NT2/D1 (cell line): ENCODE measurements around the gene VAMP5.

ENCODE experiments used
- DNase-seq: peaks from one replicate; pipeline ENCODE4 v3.0.0-alpha.2; 2011; ENCODE audit warnings: low read depth, low spot score
- H3K27me3 ChIP-seq: 2 replicates; pipeline ENCODE4 v1.6.0; 2011; ENCODE audit warnings: mild to moderate bottlenecking; ENCODE audit not compliant: insufficient read length, insufficient read depth
- H3K36me3 ChIP-seq: 2 replicates; pipeline ENCODE4 v1.6.1; 2011; ENCODE audit warnings: mild to moderate bottlenecking, low read length, mixed read lengths; ENCODE audit not compliant: insufficient read depth, insufficient read length
- H3K4me1 ChIP-seq: 2 replicates; pipeline ENCODE4 v1.5.1; 2011; ENCODE audit not compliant: insufficient read depth, insufficient read length
- H3K4me3 ChIP-seq: 2 replicates; pipeline ENCODE4 v1.5.1; 2011; ENCODE audit warnings: low read depth; ENCODE audit not compliant: insufficient read length
- H3K9ac ChIP-seq: 2 replicates; pipeline ENCODE4 v1.6.0; 2011; ENCODE audit warnings: low read depth; ENCODE audit not compliant: insufficient read length
- H3K9me3 ChIP-seq: 2 replicates; pipeline ENCODE4 v1.5.1; 2011; ENCODE audit warnings: mild to moderate bottlenecking, low read length; ENCODE audit not compliant: insufficient read depth
- SUZ12 ChIP-seq: IDR thresholded peaks from 2 replicates; pipeline ENCODE4 v1.6.1; 2011; ENCODE audit not compliant: insufficient read length, insufficient read depth; ENCODE audit errors: extremely low read depth
- YY1 ChIP-seq: IDR thresholded peaks from 2 replicates; pipeline ENCODE4 v1.6.1; 2011; ENCODE audit not compliant: insufficient read length, insufficient read depth
- ZNF274 ChIP-seq: IDR thresholded peaks from 2 replicates; pipeline ENCODE4 v1.6.1; 2011; ENCODE audit warnings: mild to moderate bottlenecking, low read depth, low read length

Gene VAMP5

DNA sequence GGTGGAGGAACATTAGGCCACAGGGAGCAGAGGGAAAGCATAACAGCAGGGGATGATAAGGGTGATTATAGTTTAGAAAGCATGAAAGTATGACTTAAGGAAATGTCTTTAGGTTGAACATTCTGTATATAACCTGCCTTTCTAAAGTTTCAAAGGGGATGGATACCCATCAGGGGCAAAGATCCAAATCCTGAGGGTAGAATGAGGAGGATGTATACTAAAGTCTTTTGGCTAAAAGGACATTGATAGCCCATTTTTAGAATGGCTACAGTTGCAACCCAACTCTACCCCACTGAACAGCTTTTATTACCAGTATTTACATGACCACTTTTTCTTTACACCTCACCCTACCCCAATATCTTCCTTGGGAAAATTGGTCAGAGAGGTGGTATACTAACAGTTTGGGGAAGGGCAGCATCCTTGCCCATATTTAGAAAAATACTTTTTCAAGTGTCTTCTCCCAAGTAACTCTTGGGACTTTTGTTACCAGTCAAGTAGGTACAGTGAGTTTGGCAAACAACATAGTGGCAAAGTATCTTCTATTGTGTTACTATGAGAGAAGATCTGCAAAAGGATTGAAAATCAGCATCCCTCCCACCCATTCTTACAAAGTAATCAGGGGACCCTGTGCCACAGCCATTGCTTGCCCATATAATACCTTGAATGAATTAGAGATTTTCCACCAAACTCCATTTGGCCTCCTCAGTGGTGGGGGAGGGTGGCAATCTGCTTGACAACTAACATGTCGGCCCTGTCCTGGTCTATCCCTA, 37.0 kb upstream of the VAMP5 start:
- no peak for DNase-seq
- Histone ChIP-seq H3K4me3 (no peak overlapping the region), H3K9ac (no peak overlapping the region), H3K36me3 (peaks cover 73% of the 10 kb centered on the region), H3K4me1 (no peaks in the 10 kb centered on the region), H3K9me3 (no peaks in the 10 kb centered on the region), H3K27me3 (no peaks in the 10 kb centered on the region)
- no peak for TF ChIP-seq SUZ12
- no peak for TF ChIP-seq ZNF274
- TF ChIP-seq YY1: no peak

- no peak for DNase-seq
- no peak overlapping the region for H3K9ac ChIP-seq
- no peaks in the 10 kb centered on the region for H3K4me1 ChIP-seq
- TF ChIP-seq SUZ12 (no peak), YY1 (no peak), ZNF274 (no peak)
- peaks cover 73% of the 10 kb centered on the region for H3K36me3 ChIP-seq
- H3K9me3 ChIP-seq: no peaks in the 10 kb centered on the region
- H3K4me3 ChIP-seq: no peak overlapping the region
- H3K27me3 ChIP-seq: no peaks in the 10 kb centered on the region
Measured at GRCh38 chr2:85547859-85548607, 36.2 kb upstream of the VAMP5 start.

DNA sequence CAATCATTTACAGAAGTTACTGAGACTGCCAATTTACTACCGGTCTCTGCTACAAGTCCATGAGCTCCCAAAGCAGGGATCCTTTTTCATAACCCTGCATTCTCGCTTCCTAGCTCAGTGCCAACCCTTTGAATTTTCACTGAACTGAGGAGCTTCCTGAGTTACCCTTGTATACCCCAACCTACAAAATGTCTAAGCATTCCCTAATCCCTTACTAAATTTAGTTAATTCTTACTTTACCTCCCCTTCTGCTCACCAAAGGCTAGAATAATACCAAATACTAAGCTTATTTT, 35.7 kb upstream of the VAMP5 start:
- Histone ChIP-seq H3K9ac (no peak overlapping the region), H3K4me3 (no peak overlapping the region), H3K4me1 (no peaks in the 10 kb centered on the region), H3K9me3 (no peaks in the 10 kb centered on the region), H3K36me3 (peaks cover 73% of the 10 kb centered on the region), H3K27me3 (no peaks in the 10 kb centered on the region)
- no peak for DNase-seq
- TF ChIP-seq SUZ12 (no peak), YY1 (no peak), ZNF274 (no peak)

- no peak overlapping the region for H3K4me3 ChIP-seq
- no peak for DNase-seq
- peaks cover 74% of the 10 kb centered on the region for H3K36me3 ChIP-seq
- TF ChIP-seq SUZ12: no peak
- no peak for TF ChIP-seq ZNF274
- no peak for TF ChIP-seq YY1
- H3K9ac ChIP-seq: no peak overlapping the region
- H3K9me3 ChIP-seq: no peaks in the 10 kb centered on the region
- no peaks in the 10 kb centered on the region for H3K27me3 ChIP-seq
- H3K4me1 ChIP-seq: no peaks in the 10 kb centered on the region
Measured at GRCh38 chr2:85549095-85549494, 35.1 kb upstream of the VAMP5 start.

DNA sequence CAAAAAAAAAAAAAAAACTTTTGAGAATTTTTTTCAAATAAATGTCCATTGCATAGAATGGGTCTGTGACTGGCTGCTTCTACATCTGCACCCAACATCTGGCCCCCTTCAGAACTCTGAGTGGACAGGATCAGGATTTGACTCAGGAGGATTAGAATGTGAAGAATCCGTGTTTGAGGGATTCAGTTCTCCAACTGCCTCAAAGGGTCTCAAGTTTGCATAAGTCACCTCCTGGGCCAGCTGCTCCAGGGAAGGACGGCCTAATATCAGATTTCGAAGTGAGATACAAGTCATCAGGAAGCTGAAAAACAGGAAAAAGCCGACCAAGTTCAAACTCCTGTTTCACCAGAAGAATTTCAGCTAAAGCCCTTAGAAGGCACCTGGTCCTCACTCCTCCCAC, 34.4 kb upstream of the VAMP5 start:
- no peaks in the 10 kb centered on the region for H3K9me3 ChIP-seq
- H3K36me3 ChIP-seq: peaks cover 74% of the 10 kb centered on the region
- DNase-seq: no peak
- no peak overlapping the region for H3K9ac ChIP-seq
- no peak overlapping the region for H3K4me3 ChIP-seq
- TF ChIP-seq SUZ12 (no peak), YY1 (no peak), ZNF274 (no peak)
- no peaks in the 10 kb centered on the region for H3K4me1 ChIP-seq
- H3K27me3 ChIP-seq: no peaks in the 10 kb centered on the region

DNA sequence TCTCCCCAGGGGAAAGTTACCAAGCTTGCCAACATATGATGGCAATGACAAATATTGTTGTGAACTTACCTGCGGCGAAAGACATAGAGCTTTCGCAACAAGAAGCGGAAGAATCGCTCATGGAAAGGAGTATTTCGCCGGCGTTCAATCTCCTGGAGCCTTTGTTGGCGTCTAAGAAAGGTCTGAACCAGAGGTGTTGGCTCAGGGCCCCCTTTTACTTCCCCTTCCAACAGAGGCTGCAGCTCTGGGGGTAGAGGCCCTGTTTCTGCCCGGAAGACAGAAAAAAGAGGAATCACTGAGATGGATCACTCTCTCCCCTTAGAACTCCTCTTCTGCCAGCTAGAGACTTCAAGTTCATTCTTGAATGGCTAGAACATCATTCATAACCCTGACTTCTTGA, 33.7 kb upstream of the VAMP5 start:
- H3K36me3 ChIP-seq: peaks cover 74% of the 10 kb centered on the region
- H3K9me3 ChIP-seq: no peaks in the 10 kb centered on the region
- no peaks in the 10 kb centered on the region for H3K27me3 ChIP-seq
- TF ChIP-seq YY1 (no peak), ZNF274 (no peak), SUZ12 (no peak)
- no peak overlapping the region for H3K9ac ChIP-seq
- no peak for DNase-seq
- no peaks in the 10 kb centered on the region for H3K4me1 ChIP-seq
- H3K4me3 ChIP-seq: no peak overlapping the region
